Upper lobe of left lung (tissue), 4 donors: ENCODE data around the gene TENM3.

Experiments
- CTCF ChIP-seq, 6 experiments: fragments of 450-650 bp in 4 of 6; fragments of 200-600 bp in 2 of 6; sonication (generic) in 2 of 6; IDR thresholded peaks; one replicate each; pipeline ENCODE4 v1.5.1; 2016 to 2019; ENCODE audit warnings: antibody characterized with exemption in 6 of 6
- POLR2A ChIP-seq, 4 donors: fragments of 450-650 bp; IDR thresholded peaks; one replicate each; pipeline ENCODE4 v1.5.1; 2016 to 2017; ENCODE audit warnings: antibody characterized with exemption in 4 of 4, mild to moderate bottlenecking in 2 of 4

- TF ChIP-seq POLR2A (IDR thresholded peaks at IDR 0.05) (no peak), CTCF (IDR thresholded peaks at IDR 0.05) (no peak)
These were observed 250.9 kb downstream of the TENM3 start for GRCh38 chr4:182494103-182494502.
